Measurements from ENCODE around the gene LRRC40.
"Not testable (repeated sequence)": the region's sequence is repeated elsewhere in the genome, so short reads cannot be mapped to it uniquely, and the experiment has no call there.

The LRRC40 gene

DNA sequence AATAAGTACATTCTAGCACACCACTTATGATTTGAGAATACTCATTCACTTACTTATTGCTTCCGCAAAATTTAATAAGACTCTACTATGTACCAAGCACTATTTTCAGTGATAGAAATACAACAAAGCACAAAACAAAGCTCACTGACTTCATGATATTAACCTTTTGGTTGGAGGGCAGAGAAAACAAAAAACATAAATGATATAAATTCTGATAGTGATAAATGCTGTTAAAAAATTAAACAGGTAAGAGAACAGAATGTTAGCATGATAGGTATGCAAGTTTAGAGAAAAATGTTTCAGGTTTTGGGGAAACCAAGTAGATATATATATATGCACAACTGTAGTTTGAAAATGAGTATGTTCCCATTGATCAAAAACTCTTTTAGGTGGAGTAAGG lies 1.2 kb downstream of the LRRC40 start:
- DNase-seq (ENCODE audit: extremely low read depth in 1 of 2, low read depth in 1 of 2), result no peak

DNA sequence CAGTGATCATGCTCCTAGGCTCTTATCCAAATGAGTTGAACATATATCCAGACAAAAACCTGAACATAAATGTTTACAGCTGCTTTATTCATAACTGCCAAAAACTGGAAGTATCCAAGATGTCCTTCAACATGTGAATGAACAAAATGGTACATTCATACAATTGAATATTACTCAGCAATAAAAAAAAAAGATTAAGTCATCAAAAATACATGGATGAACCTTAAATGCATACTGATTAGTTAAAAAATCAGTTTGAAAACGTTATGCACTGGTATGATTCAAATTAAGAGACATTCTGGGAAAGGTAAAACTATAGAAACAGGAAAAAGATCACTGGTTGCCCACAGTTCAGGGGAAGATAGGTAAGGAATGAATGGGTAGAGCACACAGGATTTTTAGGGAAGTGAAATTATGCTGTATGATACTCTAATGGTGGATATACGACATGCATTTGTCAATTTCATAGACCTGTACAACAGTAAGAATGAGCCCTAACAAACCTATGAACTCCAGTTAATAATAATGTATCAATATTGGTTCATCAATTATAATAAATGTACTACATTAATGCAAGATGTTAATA lies 3.1 kb downstream of the LRRC40 start:
- no peak for DNase-seq (ENCODE audit: extremely low read depth in 1 of 2, low read depth in 1 of 2)

DNA sequence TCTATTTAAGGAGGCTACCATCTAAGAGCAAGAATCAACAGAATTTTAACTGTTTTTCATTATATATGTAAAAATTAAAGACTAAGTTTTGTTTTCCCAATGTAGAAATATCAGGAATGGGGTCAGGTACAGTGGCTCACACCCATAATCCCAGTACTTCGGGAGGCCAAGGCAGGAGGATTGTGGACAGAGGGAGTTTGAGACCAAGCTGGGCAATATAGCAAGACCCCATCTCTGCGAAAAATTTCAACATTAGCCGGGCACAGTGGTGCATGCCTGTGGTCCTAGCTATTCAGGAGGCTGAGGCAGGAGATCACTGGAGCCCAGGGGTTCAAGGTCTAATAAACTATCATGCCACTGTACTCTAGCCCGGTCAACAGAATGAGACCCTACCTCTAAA lies 5.3 kb downstream of the LRRC40 start:
- no peak for DNase-seq (ENCODE audit: extremely low read depth in 1 of 2, low read depth in 1 of 2)

GRCh38 chr1:70196333-70196732 lies 9.0 kb downstream of the LRRC40 start:
- no peak for DNase-seq (ENCODE audit: extremely low read depth in 1 of 2, low read depth in 1 of 2)

DNA sequence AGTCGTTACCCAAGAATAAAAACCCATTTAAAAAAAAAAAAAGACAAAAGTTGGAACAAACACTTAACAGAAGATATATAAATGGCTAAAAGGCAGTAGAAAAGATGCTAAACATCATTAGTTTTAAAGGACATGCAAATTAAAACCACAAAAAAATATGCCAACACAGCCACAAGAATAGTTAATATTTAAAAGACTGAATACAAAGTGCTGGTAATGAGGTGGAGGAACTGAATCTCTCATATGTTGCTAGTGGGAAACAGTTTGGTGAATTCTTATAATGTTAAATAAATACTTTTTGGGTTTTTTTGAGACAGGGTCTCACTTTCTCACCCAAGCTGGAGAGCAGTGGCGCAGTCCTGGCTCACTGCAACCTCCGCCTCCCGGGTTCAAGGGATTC lies 10.0 kb downstream of the LRRC40 start:
- DNase-seq (ENCODE audit: extremely low read depth in 1 of 2, low read depth in 1 of 2), result no peak

DNA sequence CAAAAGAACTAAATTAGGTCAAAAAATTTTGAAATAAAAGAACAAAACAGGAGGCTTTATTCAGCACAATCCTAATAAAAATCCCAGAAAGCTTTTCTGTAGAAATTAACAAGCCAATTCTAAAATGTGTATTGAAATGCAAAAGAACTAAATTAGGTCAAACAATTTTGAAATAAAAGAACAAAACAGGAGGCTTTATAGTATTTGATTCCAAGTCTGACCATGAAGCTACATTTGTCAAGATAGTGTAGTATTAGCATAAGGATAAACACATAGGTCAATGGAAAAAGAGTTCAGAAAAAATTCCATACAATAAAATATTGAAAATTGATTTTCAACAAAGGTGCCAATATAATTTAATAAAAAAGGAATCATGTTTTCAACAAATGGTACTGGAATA lies 10.8 kb downstream of the LRRC40 start:
- DNase-seq (ENCODE audit: extremely low read depth in 1 of 2, low read depth in 1 of 2), result no peak

DNA sequence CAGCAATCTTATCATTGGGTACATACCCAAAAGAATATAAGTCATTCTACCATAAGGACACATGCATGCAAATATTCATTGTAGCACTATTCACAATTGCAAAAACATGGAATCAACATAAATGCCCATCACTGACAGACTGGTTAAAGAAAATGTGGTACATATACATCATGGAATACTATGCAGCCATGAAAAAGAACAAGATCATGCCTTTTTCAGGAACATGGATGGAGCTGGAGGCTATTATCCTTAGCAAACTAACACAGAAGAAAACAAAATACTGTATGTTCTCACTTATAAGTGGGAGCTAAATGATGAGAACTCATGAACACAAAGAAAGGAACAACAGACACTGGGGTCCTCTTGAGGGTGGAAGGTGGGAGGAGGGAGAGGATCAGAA lies 12.9 kb downstream of the LRRC40 start:
- DNase-seq (ENCODE audit: extremely low read depth in 1 of 2, low read depth in 1 of 2), result not testable (repeated sequence)

DNA sequence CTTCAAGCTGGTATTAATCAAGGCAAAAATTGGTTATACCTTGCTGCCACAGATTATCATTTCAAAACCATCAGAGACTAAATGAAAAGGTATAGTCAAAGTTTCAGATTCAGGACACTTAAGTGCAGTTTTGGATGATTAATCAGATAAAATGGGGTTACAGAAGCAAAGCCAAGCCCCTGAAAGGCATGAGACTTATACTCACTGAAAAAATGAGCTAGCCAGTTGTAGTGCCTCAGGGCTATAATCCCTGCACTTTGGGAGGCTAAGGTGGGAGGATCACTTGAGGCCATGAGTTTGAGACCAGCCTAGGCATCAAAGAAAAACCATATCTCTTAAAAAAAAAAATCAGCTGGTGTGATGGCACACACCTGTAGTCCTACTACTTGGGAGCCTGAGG lies 15.2 kb downstream of the LRRC40 start:
- no peak for DNase-seq (ENCODE audit: extremely low read depth in 1 of 2, low read depth in 1 of 2)

- no peak for DNase-seq (ENCODE audit: extremely low read depth in 1 of 2, low read depth in 1 of 2)
These were observed 16.9 kb downstream of the LRRC40 start for GRCh38 chr1:70188522-70188921.

GRCh38 chr1:70185181-70185580 lies 20.2 kb downstream of the LRRC40 start:
- not testable (repeated sequence) for DNase-seq (ENCODE audit: extremely low read depth in 1 of 2, low read depth in 1 of 2)

GRCh38 chr1:70171512-70171911 lies 33.9 kb downstream of the LRRC40 start:
- DNase-seq (ENCODE audit: extremely low read depth in 1 of 2, low read depth in 1 of 2), result no peak

GRCh38 chr1:70169018-70169839 lies 36.1 kb downstream of the LRRC40 start:
- DNase-seq (ENCODE audit: extremely low read depth in 1 of 2, low read depth in 1 of 2), result no peak

DNA sequence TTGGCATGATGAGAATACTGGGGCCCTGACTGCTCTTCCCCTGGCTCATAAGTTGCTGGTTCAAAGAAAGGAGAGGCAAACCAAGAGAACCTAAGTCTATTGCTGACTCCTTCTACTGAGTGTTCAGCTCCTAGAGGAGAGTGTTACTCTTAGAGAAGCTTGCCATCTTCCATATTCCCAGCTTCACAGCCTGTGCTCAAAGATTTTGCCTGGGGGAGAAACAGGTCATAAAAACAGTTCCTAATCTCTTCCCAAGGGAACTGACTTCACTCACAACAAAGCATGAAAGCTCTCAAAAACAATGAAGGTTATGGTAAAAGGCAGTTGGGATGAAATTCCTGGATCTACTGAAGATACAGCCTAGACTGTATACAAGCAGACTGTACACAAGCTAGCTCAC lies 37.1 kb downstream of the LRRC40 start:
- no peak for DNase-seq (ENCODE audit: extremely low read depth in 1 of 2, low read depth in 1 of 2)

DNA sequence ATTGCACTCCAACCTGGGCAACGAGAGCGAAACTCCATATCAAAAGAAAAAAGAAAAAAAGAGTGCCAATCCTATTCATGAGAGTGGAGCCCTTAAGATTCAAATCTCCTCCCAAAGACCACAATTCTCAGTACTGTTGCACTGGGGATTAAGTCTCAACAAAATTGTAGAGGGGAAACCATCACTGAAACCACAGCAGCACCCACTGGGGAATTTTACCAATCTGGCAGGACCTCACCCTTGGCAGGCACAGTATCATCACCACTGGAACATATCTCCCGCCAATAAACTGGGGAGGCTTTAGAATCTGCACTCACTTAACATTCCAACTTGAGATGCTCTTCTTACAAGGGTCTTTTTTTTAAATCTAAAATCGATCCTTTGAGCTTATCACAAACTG lies 41.0 kb downstream of the LRRC40 start:
- DNase-seq (ENCODE audit: extremely low read depth in 1 of 2, low read depth in 1 of 2), result no peak

DNA sequence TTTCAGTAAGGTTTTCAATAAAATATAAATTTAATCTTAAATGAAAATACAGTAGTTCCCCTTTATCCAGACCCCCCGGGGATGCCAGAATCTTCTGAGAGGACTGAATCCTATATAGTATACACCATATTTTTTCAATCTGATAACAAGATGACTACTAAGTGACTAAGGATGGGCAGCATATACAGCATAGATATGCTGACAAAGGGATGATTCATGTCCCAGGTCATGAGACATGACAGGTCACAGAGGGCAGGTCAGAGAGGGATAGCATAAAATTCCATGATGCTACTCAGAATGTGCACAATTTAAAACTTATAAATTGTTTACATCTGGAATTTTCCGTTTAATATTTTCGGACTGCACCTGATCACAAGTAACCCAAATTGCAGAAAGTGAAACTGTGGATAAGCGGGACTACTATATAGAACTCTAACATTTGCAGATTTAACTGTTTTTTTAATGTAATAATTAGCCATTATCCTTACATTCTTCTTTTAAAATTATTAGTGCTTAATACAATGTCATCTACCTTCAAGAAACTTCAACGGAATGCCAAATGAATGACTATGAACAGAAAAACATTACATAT lies 48.8 kb downstream of the LRRC40 start:
- DNase-seq (ENCODE audit: extremely low read depth in 1 of 2, low read depth in 1 of 2), result no peak

GRCh38 chr1:70153739-70154138 lies 51.6 kb downstream of the LRRC40 start:
- DNase-seq (ENCODE audit: extremely low read depth in 1 of 2, low read depth in 1 of 2), result no peak

GRCh38 chr1:70150444-70150843 lies 54.9 kb downstream of the LRRC40 start:
- DNase-seq (ENCODE audit: extremely low read depth in 1 of 2, low read depth in 1 of 2), result no peak

- no peak for DNase-seq (ENCODE audit: extremely low read depth in 1 of 2, low read depth in 1 of 2)
These were observed 58.9 kb downstream of the LRRC40 start for GRCh38 chr1:70146488-70146887.

GRCh38 chr1:70143048-70143659 lies 62.2 kb downstream of the LRRC40 start:
- no peak for DNase-seq (ENCODE audit: extremely low read depth in 1 of 2, low read depth in 1 of 2)

DNA sequence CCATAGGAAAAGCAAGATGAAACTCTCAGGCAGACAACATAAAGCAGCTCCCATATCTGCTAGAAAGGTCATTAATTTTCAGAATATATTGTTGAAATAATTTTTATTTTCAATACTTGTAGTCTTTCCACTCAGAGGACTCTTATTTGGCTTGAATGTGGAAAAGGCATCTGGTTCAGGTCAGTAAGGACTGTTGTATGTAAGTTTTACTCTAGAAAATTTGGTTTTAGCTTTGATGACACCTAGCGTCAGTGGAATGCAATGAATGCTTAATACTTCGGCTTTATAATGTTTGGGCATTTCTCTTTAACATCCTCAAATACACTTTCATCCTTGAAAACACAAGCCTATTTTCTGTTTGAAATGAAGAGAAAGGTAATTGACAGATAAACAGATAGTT lies 63.3 kb downstream of the LRRC40 start:
- DNase-seq (ENCODE audit: extremely low read depth in 1 of 2, low read depth in 1 of 2), result no peak

GRCh38 chr1:70140894-70141293 lies 64.5 kb downstream of the LRRC40 start:
- no peak for DNase-seq (ENCODE audit: extremely low read depth in 1 of 2, low read depth in 1 of 2)

DNA sequence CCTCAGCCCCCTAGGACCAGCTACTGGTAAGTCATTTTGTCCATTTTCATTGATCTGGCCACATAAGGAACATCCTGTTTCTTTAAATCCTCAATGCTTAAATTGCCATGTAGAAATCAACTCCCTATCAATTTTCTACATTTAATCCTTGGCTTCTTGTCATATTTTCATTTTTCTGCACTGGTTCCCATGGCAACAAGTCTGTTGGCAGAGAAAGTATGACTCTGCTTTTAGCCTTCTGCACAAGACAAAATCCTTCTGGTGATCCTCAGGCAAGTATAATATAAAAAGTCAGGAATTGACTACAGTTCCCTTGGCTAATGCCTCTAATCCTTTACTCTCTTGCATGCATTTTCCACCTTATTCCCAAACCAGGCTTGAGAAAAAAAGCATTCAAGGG lies 65.0 kb downstream of the LRRC40 start:
- no peak for DNase-seq (ENCODE audit: extremely low read depth in 1 of 2, low read depth in 1 of 2)

All from activated CD8-positive, alpha-beta memory T cell treated with anti-CD3 and anti-CD28 coated beads for 1 hour (primary cell).